SK-N-SH (cell line): Measurements from ENCODE around the gene HS3ST5. TPM values are rescaled to one million over a fixed set of nuclear protein-coding genes. Genes with fewer than 3 reads are reported as not detected.

Experiments used
- CTCF ChIA-PET: fragments of 300-600, 350-600 bp; formaldehyde crosslinking; extraction: SDS; loops from one replicate; lab custom pipeline; 2021; lab: Yijun Ruan, JAX
- POLR2A ChIA-PET: fragments of 350-600 bp; sonication (Branson Sonifier 250); formaldehyde crosslinking; extraction: SDS; loops from one replicate; lab custom pipeline; 2020; ENCODE audit warnings: antibody characterized with exemption, inconsistent platforms; lab: Yijun Ruan, JAX
- DNase-seq: peaks from one replicate; pipeline ENCODE4 v3.0.0; 2012
- H2AFZ ChIP-seq: fragments of 200-600 bp; sonication (generic); 2 replicates; pipeline ENCODE4 v1.8.1; 2016; ENCODE audit warnings: antibody characterized with exemption, mild to moderate bottlenecking, low read depth
- H3F3A ChIP-seq: fragments of 200-600 bp; sonication (generic); replicated peaks from 2 replicates; pipeline ENCODE3; 2016; ENCODE audit warnings: antibody characterized with exemption, mild to moderate bottlenecking; ENCODE audit not compliant: insufficient read depth
- H3K27ac ChIP-seq, 2 experiments: fragments of 200-500 bp in 1 of 2; fragments of 200-600 bp in 1 of 2; sonication (Bioruptor generic) in 1 of 2; sonication (generic), shearing (Covaris generic) in 1 of 2; 2 replicates each; pipeline versions ENCODE4 v1.5.1 to v1.6.1; 2014 to 2016; ENCODE audit warnings: low read depth in 2 of 2, inconsistent platforms in 1 of 2, low read length in 1 of 2, mild to moderate bottlenecking in 1 of 2, mixed read lengths in 1 of 2
- H3K27me3 ChIP-seq: fragments of 200-600 bp; sonication (generic), shearing (Covaris generic); 2 replicates; pipeline ENCODE4 v1.6.1; 2016; ENCODE audit warnings: mixed run types; ENCODE audit not compliant: insufficient read depth
- H3K36me3 ChIP-seq, 2 experiments: fragments of 200-500 bp in 1 of 2; fragments of 200-600 bp in 1 of 2; sonication (Bioruptor generic) in 1 of 2; sonication (generic) in 1 of 2; replicated peaks in 1 of 2; 2 replicates each; pipeline versions ENCODE3 to v1.5.1; 2014 to 2016; ENCODE audit warnings: low read length in 1 of 2, mild to moderate bottlenecking in 1 of 2; ENCODE audit not compliant: insufficient read depth in 2 of 2, control insufficient read depth in 1 of 2
- H3K4me1 ChIP-seq, 2 experiments: fragments of 200-500 bp in 1 of 2; fragments of 200-600 bp in 1 of 2; sonication (Bioruptor generic) in 1 of 2; sonication (generic), shearing (Covaris generic) in 1 of 2; 2 replicates each; pipeline versions ENCODE4 v1.5.1 to v1.6.1; 2014 to 2016; ENCODE audit warnings: low read depth in 1 of 2, low read length in 1 of 2, mixed run types in 1 of 2; ENCODE audit not compliant: insufficient read depth in 2 of 2, control insufficient read depth in 1 of 2
- H3K4me2 ChIP-seq: fragments of 200-600 bp; sonication (generic), shearing (Covaris generic); 2 replicates; pipeline ENCODE4 v1.6.1; 2017; ENCODE audit warnings: mixed run types
- H3K4me3 ChIP-seq, 2 experiments: fragments of 200-500 bp in 1 of 2; fragments of 200-600 bp in 1 of 2; sonication (Bioruptor generic) in 1 of 2; sonication (generic), shearing (Covaris generic) in 1 of 2; 2 replicates each; pipeline versions ENCODE4 v1.5.1 to v1.8.1; 2014 to 2016; ENCODE audit warnings: low read depth in 2 of 2, inconsistent platforms in 1 of 2, low read length in 1 of 2, mild to moderate bottlenecking in 1 of 2, mixed read lengths in 1 of 2, moderate library complexity in 1 of 2
- H3K79me2 ChIP-seq: fragments of 200-600 bp; sonication (generic); 2 replicates; pipeline ENCODE4 v1.8.1; 2017; ENCODE audit warnings: mild to moderate bottlenecking; ENCODE audit not compliant: insufficient read depth
- H3K9ac ChIP-seq: fragments of 200-600 bp; sonication (generic); 2 replicates; pipeline ENCODE4 v1.6.1; 2017; ENCODE audit warnings: mixed run types
- H3K9me2 ChIP-seq: fragments of 200-600 bp; sonication (generic); 2 replicates; pipeline ENCODE4 v1.6.1; 2017; ENCODE audit warnings: mixed run types
- H3K9me3 ChIP-seq: fragments of 200-600 bp; sonication (generic); 2 replicates; pipeline ENCODE4 v1.6.1; 2017; ENCODE audit warnings: mixed run types, mild to moderate bottlenecking, moderate library complexity
- H4K20me1 ChIP-seq: fragments of 200-600 bp; sonication (generic); 2 replicates; pipeline ENCODE4 v1.6.1; 2017; ENCODE audit warnings: mild to moderate bottlenecking, mixed run types; ENCODE audit not compliant: insufficient read depth
- CHD2 ChIP-seq: fragments of 150-350 bp; IDR thresholded peaks from 2 replicates; pipeline ENCODE4 v1.6.1; 2018; ENCODE audit warnings: low read length; ENCODE audit not compliant: partially characterized antibody
- CTCF ChIP-seq: fragments of 200-600 bp; sonication (generic); IDR thresholded peaks from 2 replicates; pipeline ENCODE4 v1.6.1; 2017; ENCODE audit warnings: antibody characterized with exemption, mild to moderate bottlenecking, moderate library complexity
- ELF1 ChIP-seq: IDR thresholded peaks from 2 replicates; pipeline ENCODE4 v1.4.0; 2012
- EZH2phosphoT487 ChIP-seq: fragments of 200-600 bp; sonication (generic); IDR thresholded peaks from 2 replicates; pipeline ENCODE4 v1.6.1; 2017; ENCODE audit warnings: low read depth, mixed run types, mild to moderate bottlenecking, antibody characterized with exemption, moderate library complexity, borderline replicate concordance
- FOSL2 ChIP-seq: IDR thresholded peaks from 2 replicates; pipeline ENCODE4 v1.4.0; 2012; ENCODE audit warnings: low read depth, mild to moderate bottlenecking, moderate library complexity, borderline replicate concordance
- FOXJ3 ChIP-seq: sonication (generic); formaldehyde crosslinking; IDR thresholded peaks from 2 replicates; pipeline ENCODE4 v1.5.1; 2020; ENCODE audit warnings: mild to moderate bottlenecking, missing genetic modification reagents
- GABPA ChIP-seq: IDR thresholded peaks from 2 replicates; pipeline ENCODE4 v1.4.0; 2012; ENCODE audit warnings: low read depth, mild to moderate bottlenecking
- GATA2 ChIP-seq: sonication (generic); formaldehyde crosslinking; IDR thresholded peaks from 2 replicates; pipeline ENCODE4 v1.5.0; 2020; ENCODE audit warnings: mild to moderate bottlenecking, missing genetic modification reagents
- JUND ChIP-seq: IDR thresholded peaks from 2 replicates; pipeline ENCODE4 v1.4.0; 2012
- MEF2A ChIP-seq: IDR thresholded peaks from 2 replicates; pipeline ENCODE4 v1.4.0; 2012; ENCODE audit warnings: low read depth, borderline replicate concordance
- MXI1 ChIP-seq: IDR thresholded peaks from 2 replicates; pipeline ENCODE4 v1.6.1; 2012; ENCODE audit warnings: mild to moderate bottlenecking, low read depth, low read length, improper control_type of control experiment
- PBX3 ChIP-seq: IDR thresholded peaks from 2 replicates; pipeline ENCODE4; 2012
- RAD21 ChIP-seq: IDR thresholded peaks from 2 replicates; pipeline ENCODE4 v1.6.1; 2012; ENCODE audit warnings: mild to moderate bottlenecking, low read length
- RCOR1 ChIP-seq: fragments of 150-350 bp; IDR thresholded peaks from 2 replicates; pipeline ENCODE4 v1.6.1; 2017; ENCODE audit warnings: antibody characterized with exemption, low read length
- SIN3A ChIP-seq: IDR thresholded peaks from 2 replicates; pipeline ENCODE4 v1.6.1; 2012; ENCODE audit warnings: low read depth, mild to moderate bottlenecking, low read length, moderate library complexity, borderline replicate concordance
- TAF1 ChIP-seq: IDR thresholded peaks from 2 replicates; pipeline ENCODE4 v1.6.1; 2012; ENCODE audit warnings: low read depth, mild to moderate bottlenecking, low read length, moderate library complexity, borderline replicate concordance
- TCF12 ChIP-seq: IDR thresholded peaks from 2 replicates; pipeline ENCODE4 v1.4.0; 2012
- USF1 ChIP-seq: IDR thresholded peaks from 2 replicates; pipeline ENCODE4 v1.4.0; 2012; ENCODE audit warnings: low read depth, borderline replicate concordance
- YY1 ChIP-seq: IDR thresholded peaks from 2 replicates; pipeline ENCODE4 v1.4.0; 2012; ENCODE audit warnings: low read depth, mild to moderate bottlenecking
- ZBTB33 ChIP-seq: IDR thresholded peaks from 2 replicates; pipeline ENCODE4 v1.4.0; 2012; ENCODE audit warnings: low read depth, borderline replicate concordance
- WGBS: methylation state at CpG from one replicate; pipeline ENCODE4 v1.1.6; 2017; ENCODE audit warnings: low lambda C conversion rate; 5-methylcytosine and 5-hydroxymethylcytosine counted together
- polyA plus RNA-seq, 3 experiments: library from polyadenylated mRNA; depleted of rRNA; stranded (reverse); fragments of >200 nt; gene quantifications; 2 replicates each; pipeline ENCODE4 v1.2.3, GENCODE V29; 2012

Gene HS3ST5
- polyA plus RNA-seq, 1 of the 3 experiments (the other 2 are of a cell fraction) = 0.02 TPM

GRCh38 chr6:114159727-114160126 lies 183.1 kb downstream of the HS3ST5 start:
- DNase-seq = no peak

GRCh38 chr6:114158838-114159694 lies 183.8 kb downstream of the HS3ST5 start:
- Histone ChIP-seq H3K9me3 (no peaks in the 10 kb centered on the region), H3K9me2 (no peaks in the 10 kb centered on the region), H3K27ac (no peak overlapping the region), H3K4me2 (no peak overlapping the region), H3K4me3 (no peak overlapping the region), H3K79me2 (no peaks in the 10 kb centered on the region), H3K9ac (no peak overlapping the region), H2AFZ (no peak overlapping the region), H4K20me1 (no peaks in the 10 kb centered on the region), H3K36me3 (no peaks in the 10 kb centered on the region), H3K4me1 (peaks cover 0 to 5% of the 10 kb centered on the region in 2 experiments; a peak in 1 of 4 replicates), H3F3A (no peaks in the 10 kb centered on the region), H3K27me3 (no peaks in the 10 kb centered on the region)
- 55% methylated on average over 2 of the region's 2 CpGs for WGBS
- POLR2A ChIA-PET = no interaction called here
- DNase-seq = no peak
- CTCF ChIA-PET = no interaction called here
- no peak for TF ChIP-seq ZBTB33
- no peak for TF ChIP-seq RCOR1
- TF ChIP-seq EZH2phosphoT487 = no peak
- no peak for TF ChIP-seq TCF12
- TF ChIP-seq RAD21 = no peak
- no peak for TF ChIP-seq GABPA
- no peak for TF ChIP-seq SIN3A
- no peak for TF ChIP-seq PBX3
- TF ChIP-seq GATA2 (CRISPR knock-in tag) = no peak
- TF ChIP-seq MEF2A = no peak
- TF ChIP-seq ELF1 = no peak
- no peak for TF ChIP-seq FOSL2
- no peak for TF ChIP-seq MXI1

More at GRCh38 chr6:114159727-114160126, 183.1 kb downstream of the HS3ST5 start:
- POLR2A ChIA-PET = no interaction called here
- CTCF ChIA-PET = no interaction called here
- TF ChIP-seq MXI1 (no peak), ELF1 (no peak), USF1 (no peak), RCOR1 (no peak), YY1 (no peak), GATA2 (CRISPR knock-in tag) (no peak), FOXJ3 (CRISPR knock-in tag) (no peak), TAF1 (no peak), EZH2phosphoT487 (no peak), CHD2 (no peak), JUND (no peak), CTCF (no peak)
- TF ChIP-seq, all 33 proteins: peak for 0
- no peaks in the 10 kb centered on the region for H3F3A ChIP-seq
- H3K27me3 ChIP-seq = no peaks in the 10 kb centered on the region
- H3K4me1 ChIP-seq = peaks cover 0 to 2% of the 10 kb centered on the region in 2 experiments; a peak in 1 of 4 replicates
- no peak overlapping the region for H3K27ac ChIP-seq
- no peaks in the 10 kb centered on the region for H3K9me2 ChIP-seq
- H2AFZ ChIP-seq = no peak overlapping the region
- no peak overlapping the region for H3K4me2 ChIP-seq
- no peaks in the 10 kb centered on the region for H4K20me1 ChIP-seq
- H3K9ac ChIP-seq = no peak overlapping the region
- no peak overlapping the region for H3K4me3 ChIP-seq
- no peaks in the 10 kb centered on the region for H3K9me3 ChIP-seq
- H3K36me3 ChIP-seq = no peaks in the 10 kb centered on the region
- no peaks in the 10 kb centered on the region for H3K79me2 ChIP-seq
